Muscle of arm (tissue), 12 donors: ENCODE data around the gene STK16. TPM values are rescaled to one million over a fixed set of nuclear protein-coding genes. Genes with fewer than 3 reads are reported as not detected.

Source experiments
- DNase-seq: peaks from one replicate; pipeline ENCODE4 v3.0.0-alpha.2; 2013
- polyA plus RNA-seq, 12 donors: library from polyadenylated mRNA; unstranded; fragments of 120-200 nt; gene quantifications; one replicate each; pipeline ENCODE4 v1.2.1, GENCODE V29; 2013; ENCODE audit not compliant: insufficient read length in 12 of 12

STK16 gene
- polyA plus RNA-seq, 12 donors = 13.6 to 36.2 (median 17.0) TPM; not detected in 1

DNA sequence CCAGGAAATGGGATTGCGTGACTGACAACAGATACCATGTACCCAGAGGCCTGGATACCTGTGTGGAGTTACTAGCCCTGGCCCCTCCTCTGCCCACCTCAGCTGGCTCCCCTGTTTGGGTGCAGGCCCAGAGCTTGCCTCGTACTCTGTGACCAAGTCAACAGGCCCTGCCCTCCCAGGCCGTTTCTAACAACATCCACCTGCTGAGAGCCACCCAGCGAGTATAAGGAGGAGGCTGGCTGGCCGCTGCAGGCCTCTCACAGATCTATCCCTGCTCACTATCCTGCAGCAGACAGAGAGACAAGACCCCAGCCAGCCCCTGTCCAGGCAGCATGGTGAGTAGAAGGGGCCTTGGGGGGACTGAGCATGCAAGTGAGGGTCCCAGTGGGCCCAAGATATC lies 21.0 kb downstream of the STK16 start:
- no peak for DNase-seq

DNA sequence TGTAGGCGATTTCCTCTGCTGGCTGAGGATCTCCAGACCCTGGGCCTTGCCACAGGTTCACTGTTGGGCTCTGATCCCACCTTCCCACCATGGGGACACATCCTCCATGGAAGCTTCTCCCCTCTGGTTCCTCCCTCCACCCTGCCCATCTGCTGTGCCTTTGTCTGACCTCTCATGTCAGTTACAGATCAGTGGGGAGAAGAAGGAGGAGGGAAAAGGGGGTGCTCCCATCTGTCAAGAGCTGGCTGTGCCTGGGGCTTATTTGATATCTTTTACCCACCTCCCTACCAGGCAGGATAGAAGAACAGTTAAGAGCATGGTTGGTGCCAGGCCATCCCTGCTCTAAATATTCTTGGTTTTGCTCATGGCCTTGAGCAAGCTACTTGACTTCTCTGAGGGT lies 21.6 kb downstream of the STK16 start:
- no peak for DNase-seq

DNA sequence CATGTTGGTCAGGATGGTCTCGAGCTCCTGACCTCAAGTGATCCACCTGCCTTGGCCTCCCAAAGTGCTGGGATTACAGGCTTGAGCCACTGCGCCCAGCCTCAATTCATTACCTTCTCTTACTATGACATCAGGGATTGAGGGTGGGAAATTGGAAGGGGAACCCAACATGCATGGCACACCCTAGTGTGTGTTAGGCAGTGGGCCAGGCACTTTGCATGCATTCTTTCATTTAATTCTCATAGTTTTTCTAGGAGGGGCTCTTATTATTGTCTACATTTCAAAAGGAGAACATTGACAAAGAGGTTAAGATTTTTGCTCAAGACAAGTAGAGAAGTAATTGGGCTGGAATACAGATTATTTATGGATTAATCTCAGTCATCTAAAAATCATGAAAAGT lies 23.0 kb downstream of the STK16 start:
- no peak for DNase-seq

DNA sequence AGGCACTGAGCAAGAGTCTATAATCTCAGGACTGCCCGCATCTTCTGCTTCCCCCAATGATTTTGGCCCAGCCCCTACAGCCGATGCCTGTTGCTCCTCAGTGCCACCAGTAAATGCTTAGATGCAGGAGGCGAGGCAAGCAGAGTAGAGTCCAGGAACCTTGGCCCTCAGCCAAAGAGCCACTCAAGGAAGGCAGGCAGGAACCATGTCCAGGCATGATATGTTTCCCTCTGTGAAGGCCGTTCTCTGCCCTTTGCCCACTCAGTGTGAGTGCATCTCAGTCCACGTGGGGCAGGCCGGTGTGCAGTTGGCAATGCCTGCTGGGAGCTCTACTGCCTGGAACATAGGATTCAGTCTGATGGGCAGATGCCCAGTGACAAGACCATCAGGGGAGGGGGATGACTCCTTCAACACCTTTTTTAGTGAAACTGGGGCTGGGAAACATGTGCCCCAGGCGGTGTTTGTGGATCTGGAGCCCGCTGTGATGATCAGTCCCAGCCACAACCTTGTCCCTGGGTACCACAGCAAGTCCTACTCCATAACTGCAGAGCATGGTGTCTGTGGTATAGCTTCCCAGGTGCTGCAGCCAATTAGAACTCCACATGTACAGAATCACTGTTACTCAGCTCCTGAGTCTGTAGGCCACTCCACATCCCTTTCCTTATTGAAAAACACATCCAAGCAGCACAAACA lies 24.2 kb downstream of the STK16 start:
- DNase-seq = no peak

DNA sequence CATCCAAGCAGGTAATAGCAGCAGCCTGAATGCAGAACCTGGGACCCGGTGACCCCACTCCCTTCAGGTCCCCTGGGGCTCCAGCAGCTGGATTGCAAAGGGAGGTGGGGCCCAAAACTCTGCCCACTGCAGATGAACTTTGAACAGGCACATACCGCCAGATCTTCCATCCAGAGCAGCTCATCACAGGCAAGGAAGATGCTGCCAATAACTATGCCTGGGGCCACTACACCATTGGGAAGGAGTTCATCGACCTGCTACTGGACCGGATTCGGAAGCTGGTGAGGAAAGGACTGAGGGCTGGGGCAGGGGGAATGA lies 24.7 kb downstream of the STK16 start:
- DNase-seq = no peak

DNA sequence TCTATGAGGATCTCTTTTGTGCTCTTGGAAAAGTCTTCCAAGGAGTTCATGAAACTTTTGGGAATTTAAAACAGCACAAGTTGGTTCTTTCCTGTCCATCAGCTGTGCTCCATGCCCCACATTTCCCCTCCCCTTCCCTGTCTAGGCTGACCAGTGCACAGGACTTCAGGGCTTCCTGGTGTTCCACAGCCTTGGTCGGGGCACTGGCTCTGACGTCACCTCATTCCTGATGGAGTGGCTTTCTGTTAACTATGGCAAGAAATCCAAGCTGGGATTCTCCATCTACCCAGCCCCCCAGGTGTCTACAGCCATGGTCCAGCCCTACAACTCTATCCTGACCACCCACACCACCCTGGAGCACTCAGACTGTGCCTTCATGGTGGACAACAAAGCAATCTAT lies 25.7 kb downstream of the STK16 start:
- no peak for DNase-seq

DNA sequence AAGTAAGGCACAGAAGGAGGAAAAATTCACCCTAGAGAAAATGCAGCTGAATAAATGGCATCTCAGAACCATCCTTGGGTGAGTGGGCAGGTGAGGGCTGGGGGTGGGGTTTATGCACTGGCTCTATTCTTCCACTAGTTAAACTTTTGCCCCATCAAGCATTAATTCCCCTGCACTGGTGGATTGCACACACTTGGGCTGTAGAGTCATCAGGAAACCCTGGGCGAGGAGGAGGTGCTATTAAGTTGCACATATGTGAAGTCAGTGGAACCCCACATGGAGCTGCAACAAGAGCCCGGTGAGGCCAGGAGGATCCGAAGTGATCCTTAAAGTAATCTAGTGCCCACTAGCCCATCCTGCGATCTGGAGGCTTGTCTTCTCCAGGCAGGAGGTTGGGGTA lies 27.1 kb downstream of the STK16 start:
- DNase-seq = no peak

DNA sequence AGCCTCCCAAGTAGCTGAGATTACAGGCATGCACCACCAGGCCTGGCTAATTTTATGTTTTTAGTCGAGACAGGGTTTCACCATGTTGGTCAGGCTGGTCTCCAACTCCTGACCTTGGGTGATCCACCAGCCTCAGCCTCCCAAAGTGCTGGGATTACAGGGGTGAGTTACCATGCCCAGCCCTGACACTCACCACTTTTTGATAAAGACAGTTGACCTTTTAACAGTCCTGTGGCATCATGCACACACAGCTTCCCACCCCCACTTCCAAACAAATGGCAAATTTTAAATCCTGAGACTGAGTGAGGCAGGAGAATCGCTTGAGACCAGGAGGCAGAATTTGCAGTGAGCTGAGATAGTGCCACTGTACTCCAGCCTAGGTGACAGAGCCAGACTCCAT lies 27.7 kb downstream of the STK16 start:
- DNase-seq = no peak

DNA sequence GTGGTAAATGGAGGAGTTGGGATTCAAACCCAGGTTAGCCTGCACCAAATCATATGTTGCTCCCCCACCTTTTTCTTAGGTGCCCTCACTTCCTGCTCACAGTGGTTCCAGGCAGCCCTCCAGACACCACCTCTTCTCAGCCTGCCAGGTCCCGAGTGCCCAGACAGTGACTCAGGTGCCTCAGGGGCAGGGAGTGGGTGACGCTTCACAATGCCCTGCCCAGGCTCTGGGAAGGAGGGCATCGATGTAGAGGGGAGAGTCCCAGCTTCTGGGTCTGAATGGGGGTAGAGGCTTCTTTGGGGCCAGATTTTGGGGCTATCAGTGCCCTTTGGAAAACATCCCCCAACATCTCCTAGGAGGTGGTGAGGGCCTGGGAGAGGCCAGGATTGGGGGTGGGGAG lies 28.7 kb downstream of the STK16 start:
- no peak for DNase-seq

DNA sequence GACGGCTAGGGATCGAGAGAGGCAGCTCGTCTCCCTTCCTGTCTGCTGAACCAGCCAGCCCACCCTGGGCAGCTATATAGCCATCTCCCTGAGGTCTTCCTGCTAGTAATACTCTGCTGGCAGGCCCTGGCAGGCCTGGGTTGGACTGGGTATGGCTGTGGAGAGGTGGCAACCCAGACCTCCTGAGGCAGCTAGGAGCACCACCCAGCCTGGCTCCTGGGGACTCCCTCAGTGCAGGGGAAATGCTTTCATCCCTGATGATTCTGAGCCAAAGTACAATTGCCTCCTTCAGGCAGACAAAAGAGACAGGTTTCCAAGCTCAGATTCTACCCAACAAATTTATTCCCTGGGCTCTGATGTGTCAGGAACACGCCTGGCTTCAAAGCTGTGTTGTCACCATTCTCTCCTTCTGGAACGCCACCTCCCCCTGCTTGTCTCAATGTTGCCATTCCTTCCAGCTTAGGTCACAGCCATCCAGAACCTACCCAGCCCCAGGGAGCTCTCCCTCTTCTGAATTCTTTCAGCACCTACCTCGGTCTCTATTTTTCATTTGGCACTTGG lies 29.2 kb downstream of the STK16 start:
- DNase-seq = no peak

DNA sequence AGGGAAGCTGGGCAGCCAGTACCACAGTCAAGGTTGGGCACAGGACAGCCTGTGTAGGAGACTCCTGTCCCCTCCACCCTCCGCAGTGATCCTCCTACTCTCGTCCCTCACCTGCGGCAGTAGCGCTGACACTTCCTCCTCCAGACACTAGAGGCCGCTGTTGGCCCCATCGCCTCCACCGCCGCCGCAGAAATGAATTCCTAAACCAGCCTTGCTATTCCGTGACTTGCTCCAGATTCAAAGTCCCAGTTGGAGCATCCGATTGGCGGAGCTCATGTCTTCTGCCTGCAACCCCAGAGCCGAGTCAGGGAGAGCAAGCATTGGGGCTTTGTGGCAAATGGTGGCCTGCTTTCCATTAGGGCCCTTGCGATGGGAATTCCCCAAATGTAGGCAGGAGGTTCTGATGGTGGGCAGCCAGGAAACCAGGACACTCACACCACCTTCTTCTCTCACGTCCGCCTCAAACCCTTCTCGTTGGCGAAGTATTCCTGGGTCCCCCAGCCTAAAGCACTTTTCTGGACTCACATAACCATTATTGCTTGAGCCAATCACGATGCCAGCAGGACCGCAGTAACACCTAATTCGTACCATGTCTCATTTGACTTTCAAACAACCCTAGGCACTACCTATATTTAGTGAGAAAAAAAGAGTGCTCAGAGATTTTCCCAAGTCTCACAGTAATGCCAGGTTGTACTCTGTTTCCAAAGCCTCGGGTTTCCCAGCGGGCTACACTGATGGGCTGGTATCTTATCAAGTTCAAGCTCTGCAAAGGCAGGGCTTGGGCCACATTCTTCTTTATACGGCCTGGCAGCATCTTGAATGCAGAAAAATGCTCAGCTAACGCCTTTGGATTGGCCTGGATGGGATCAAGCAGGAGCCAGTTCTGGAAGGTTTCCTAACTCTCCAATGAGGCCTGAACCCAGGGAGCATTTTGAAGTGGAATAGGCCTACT lies 32.7 kb downstream of the STK16 start:
- DNase-seq = peak; percentile 81

DNA sequence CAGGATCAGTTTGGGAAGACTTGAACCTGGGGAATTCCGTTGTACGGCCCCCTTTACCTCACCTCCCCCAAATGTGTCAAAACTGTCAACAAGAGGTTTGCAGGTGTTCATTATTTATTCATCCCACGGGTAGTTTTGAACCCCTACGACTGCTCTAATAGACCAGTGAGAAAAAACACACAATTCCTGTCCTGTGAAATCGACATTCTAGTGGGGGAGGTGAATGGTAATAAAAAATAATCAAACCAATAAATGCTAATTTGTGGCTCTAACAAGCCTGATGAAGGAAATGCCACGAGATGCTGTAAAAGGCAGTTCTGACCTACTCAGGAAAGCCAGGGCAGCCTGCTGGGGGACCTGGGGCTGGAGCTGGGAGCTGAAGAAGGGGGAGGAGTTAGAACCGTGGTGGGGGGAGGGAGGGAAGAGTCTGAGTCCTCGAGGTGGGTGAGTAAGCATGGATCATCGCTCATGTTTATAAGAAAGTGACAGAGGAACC lies 33.4 kb downstream of the STK16 start:
- DNase-seq = no peak

DNA sequence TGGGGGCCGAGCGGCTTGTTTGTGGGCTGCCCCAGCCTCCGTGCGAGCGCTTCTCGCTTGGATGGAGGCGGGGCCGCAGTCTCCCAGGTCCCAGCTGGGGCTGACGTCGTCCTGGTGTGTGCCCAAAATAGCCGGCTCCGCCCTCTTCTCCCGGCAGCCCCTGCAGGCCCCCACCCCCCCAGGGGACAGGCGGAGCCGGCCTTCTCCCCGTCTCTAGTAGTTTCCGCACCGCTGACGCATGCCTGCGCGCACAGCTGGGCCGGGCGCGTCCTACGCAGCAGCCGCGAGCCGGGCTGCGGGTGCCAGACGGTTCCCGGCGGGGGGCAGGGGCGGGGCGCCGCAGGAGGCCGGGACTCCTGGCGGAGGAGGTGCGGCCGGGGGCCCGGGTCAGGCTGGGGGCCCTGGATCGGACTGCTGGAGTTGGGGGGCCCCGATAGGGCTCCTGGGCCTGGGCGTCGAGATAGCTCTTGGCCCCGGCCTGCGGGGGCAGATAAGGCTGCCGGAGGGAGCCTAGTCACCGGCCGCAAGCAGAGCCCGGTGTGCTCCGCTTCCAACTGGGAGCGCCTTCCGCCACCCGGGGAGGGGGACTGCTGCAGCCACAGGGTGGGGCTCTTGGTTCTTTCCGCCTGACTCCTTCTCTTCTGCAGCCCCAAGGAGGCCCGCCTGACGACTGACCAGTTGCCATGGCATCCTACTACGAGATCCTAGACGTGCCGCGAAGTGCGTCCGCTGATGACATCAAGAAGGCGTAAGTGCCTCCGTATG lies 34.1 kb downstream of the STK16 start, which contains the start of gene DNAJB2:
TSS of gene DNAJB2 (plus strand) at position 216 of the 765 bp plus-strand sequence. CDS start at position 684, 468 bp downstream.
- DNase-seq = peak; percentile 99

DNA sequence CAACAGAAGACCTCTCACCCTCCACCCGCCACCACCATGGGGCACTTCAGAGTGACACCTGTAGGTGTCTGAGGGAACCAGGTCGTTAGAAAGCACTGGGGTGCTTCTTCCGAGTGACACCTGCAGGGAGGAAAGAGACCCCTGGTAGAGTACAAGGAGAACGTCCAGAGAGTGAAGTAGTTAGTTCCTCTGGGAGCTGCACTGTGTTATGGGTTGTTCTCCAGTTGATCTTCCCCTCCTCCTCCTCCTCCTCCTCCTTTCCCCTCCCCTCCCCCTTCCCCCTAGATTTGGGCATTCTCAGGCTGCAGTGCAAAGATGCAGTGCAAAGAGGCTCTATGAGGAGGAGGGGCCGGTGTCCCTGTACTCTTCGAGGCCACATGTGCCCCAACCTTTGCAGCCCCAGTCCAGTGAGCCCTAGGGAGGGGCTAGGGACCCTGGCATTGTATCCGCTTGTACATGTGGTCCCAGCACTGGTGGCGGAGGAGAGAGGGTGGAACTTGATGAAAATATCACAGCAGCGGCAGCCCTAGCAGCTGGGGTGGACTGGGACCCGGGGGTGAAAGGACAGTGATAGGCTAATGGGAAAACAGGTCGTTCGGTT lies 34.7 kb downstream of the STK16 start:
- no peak for DNase-seq

DNA sequence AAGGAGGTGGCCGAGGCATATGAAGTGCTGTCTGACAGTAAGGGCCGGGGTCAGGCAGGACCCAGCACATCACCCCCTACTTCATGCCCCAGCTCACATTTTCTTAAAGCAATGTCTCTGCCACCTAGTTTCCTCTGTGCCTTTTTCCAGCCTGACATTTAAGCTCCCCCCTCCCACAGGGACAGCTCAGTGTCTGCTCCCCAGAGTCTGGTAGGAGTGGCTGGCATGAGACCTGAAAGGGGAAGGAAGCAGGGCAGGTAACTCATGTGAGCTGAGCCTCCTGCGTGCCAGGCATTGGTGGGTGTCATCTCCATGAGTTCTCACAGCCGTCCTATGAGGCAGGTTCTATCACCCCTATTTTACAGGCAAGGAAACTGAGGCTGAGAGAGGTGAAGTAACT lies 35.4 kb downstream of the STK16 start:
- DNase-seq = no peak

DNA sequence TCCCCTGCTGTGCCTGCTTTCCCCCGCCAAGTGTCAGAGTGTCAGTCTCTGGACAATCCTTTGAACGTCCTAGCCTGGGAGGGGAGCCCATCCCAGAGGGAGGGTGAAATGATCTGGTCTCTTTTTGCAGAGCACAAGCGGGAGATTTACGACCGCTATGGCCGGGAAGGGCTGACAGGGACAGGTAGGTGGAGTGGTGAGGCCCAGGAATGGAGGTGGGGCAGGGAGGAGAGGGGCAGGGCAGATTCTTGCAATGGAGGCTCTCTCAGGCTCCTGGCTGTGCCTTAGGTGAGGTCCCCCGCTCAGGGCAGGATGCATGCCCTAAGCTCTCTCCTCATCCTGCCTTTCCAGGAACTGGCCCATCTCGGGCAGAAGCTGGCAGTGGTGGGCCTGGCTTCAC lies 36.3 kb downstream of the STK16 start:
- no peak for DNase-seq

DNA sequence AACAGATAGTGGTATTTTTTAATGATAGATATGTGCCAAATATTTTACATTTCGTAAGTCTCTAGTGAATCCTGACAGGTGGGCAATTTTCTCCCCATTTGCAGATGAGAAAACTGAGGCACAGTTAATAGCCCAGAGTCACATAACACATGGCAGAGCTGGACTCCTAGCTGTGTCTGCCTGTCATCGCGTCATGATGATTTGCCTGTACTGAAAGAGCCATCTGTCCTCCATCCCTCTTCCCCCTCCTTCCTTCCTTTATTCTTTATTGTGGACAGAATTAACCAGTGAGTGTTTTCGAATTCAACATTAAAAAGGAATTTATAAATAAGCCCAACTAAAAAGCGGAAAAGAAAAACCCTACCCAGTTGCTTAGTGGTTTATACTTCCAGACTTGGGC lies 37.1 kb downstream of the STK16 start:
- DNase-seq = no peak

DNA sequence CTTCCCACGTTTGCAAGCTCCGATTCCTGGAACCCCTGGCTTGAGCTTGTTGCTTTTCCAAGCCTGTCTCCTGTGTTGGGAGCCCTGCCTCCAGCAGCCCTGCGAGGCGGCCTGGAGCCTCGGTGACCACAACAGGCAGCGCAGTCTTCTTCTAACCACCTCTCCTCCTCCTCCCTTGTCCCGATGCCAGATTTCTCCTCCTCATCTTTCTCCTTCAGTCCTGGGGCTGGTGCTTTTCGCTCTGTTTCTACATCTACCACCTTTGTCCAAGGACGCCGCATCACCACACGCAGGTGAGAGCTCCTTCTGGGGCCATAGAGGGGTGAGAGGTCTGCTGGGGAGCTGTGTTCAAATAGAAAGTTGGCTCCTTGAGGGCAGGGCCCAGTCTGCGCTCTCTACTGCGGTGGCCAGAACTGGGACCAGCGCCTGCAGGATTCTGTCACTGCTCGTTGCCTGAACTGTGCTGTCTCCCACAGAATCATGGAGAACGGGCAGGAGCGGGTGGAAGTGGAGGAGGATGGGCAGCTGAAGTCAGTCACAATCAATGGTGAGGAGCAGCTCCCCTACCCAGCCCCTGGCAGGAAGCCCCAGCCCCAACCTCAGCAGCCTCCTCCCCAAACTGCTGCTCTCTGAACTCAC lies 37.8 kb downstream of the STK16 start:
- no peak for DNase-seq

DNA sequence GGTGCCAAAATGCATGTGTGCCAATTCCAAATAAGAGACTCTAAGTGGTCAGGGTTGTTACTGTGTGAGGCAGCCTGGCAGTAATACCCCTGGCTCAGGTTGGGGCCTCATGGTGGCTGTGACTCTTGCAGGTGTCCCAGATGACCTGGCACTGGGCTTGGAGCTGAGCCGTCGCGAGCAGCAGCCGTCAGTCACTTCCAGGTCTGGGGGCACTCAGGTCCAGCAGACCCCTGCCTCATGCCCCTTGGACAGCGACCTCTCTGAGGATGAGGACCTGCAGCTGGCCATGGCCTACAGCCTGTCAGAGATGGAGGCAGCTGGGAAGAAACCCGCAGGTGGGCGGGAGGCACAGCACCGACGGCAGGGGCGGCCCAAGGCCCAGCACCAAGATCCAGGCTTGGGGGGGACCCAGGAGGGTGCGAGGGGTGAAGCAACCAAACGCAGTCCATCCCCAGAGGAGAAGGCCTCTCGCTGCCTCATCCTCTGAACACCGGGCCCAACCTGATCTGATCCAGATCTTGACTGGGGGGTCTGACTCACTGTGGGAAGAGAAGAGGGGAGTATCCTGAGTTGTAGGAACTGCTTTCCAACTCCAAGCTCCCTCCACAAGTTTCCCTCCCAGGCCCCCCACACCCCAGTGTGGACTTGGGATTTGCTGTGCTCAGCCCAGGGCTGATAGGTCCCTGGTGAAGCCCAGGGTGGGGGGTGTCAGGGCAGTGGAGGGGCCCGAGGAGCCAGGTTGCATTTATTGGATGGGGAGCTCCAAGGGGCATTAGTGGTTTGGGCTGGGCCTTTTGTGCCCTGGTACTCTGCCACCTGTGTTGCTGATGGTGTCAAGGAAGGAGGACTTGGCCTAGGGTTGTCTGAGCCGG lies 39.5 kb downstream of the STK16 start:
- DNase-seq = no peak

DNA sequence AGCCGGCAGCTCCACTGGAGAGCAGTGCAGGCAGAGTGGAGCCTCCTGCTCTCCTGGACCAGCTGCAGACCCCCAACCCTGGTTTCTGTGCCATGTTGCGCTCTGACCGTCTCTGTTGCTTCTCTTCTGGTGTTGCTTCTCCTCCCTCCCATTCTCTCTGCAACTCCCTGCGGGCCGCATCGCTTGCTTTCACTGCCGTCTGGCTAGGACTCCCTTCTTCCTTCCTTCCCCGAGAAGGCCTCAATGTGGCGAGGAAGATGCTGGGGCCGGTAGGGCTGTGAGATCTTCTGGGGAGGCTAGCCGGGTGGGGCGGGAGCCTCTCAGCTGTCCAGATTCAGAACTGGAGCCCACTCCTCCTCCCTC lies 40.1 kb downstream of the STK16 start:
- no peak for DNase-seq
